HepG2 (cell line): ENCODE results near the gene ARHGEF4. TPM values are rescaled to one million over a fixed set of nuclear protein-coding genes. Genes with fewer than 3 reads are reported as not detected.
A peak's percentile ranks its signal among the peaks of the same experiment; 100 is the strongest.

Experiments
- ATAC-seq: fragments of 200-7000 bp; cut with Tn5 transposase; 3 replicates; pipeline ENCODE4 v1.9.1; 2020; ENCODE audit warnings: mild to moderate bottlenecking, moderate library complexity
- BruUV-seq: library from RNA; stranded (reverse); fragments of 400-500 nt; replicated peaks from 2 replicates; lab custom pipeline; 2021; lab: Mats Ljungman, UMichigan
- CTCF ChIA-PET: fragments of 300-600 bp; formaldehyde crosslinking; extraction: SDS; loops from one replicate; lab custom pipeline; 2021; ENCODE audit warnings: low total read pairs, inconsistent platforms, low intra/inter-chr PET ratio; lab: Yijun Ruan, JAX
- POLR2A ChIA-PET: fragments of 350-600 bp; sonication (Branson Sonifier 250); formaldehyde crosslinking; loops from one replicate; lab custom pipeline; 2020; ENCODE audit warnings: antibody characterized with exemption, inconsistent platforms; lab: Yijun Ruan, JAX
- DNase-seq: peaks from one replicate; pipeline ENCODE4 v3.0.0-alpha.2; 2015; ENCODE audit warnings: low spot score
- FAIRE-seq: peaks from 3 replicates; lab custom pipeline; 2011; peaks lifted over from hg19 to GRCh38; lab: Jason Lieb, UNC
- H2AFZ ChIP-seq: one replicate; pipeline ENCODE4 v1.6.1; 2011; ENCODE audit warnings: low read length, inconsistent platforms
- H3K27ac ChIP-seq: fragments of 300-600 bp; 3 replicates; pipeline ENCODE4 v1.8.0; 2011; ENCODE audit warnings: mixed run types, mild to moderate bottlenecking, mixed read lengths, low read length, inconsistent platforms; ENCODE audit not compliant: insufficient read depth; ENCODE audit errors: extremely low read length
- H3K27me3 ChIP-seq, 2 experiments: fragments of 200-600 bp in 1 of 2; 2 replicates in 1 of 2; 3 replicates in 1 of 2; pipeline versions ENCODE4 v1.6.0 to v1.8.0; 2011; ENCODE audit warnings: low read length in 2 of 2, mild to moderate bottlenecking in 2 of 2, moderate library complexity in 2 of 2, inconsistent platforms in 1 of 2; ENCODE audit not compliant: insufficient read depth in 2 of 2, control insufficient read depth in 1 of 2
- H3K36me3 ChIP-seq, 2 experiments: fragments of 200-600 bp in 1 of 2; replicated peaks in 1 of 2; 2 replicates in 1 of 2; 3 replicates in 1 of 2; pipeline versions ENCODE4 v1.5.1 to v1.8.0; 2011; ENCODE audit warnings: low read length in 2 of 2, inconsistent platforms in 1 of 2; ENCODE audit not compliant: insufficient read depth in 2 of 2, control insufficient read depth in 1 of 2
- H3K4me1 ChIP-seq: 2 replicates; pipeline ENCODE4 v1.5.1; 2012; ENCODE audit warnings: low read length, inconsistent platforms; ENCODE audit not compliant: insufficient read depth
- H3K4me2 ChIP-seq: 2 replicates; pipeline ENCODE4 v1.6.0; 2011; ENCODE audit warnings: low read depth, low read length, inconsistent platforms
- H3K4me3 ChIP-seq, 3 experiments: fragments of 200-600 bp in 1 of 3; sonication (generic), shearing (Covaris generic) in 1 of 3; replicated peaks in 1 of 3; 2 replicates each; pipeline ENCODE4 v1.5.1; 2011 to 2016; ENCODE audit warnings: low read length in 3 of 3, inconsistent platforms in 2 of 3, low read depth in 2 of 3, mild to moderate bottlenecking in 2 of 3, control low read depth in 1 of 3, mixed read lengths in 1 of 3; ENCODE audit not compliant: insufficient read depth in 1 of 3
- H3K79me2 ChIP-seq: one replicate; pipeline ENCODE4 v1.6.1; 2011; ENCODE audit warnings: low read length, inconsistent platforms; ENCODE audit not compliant: insufficient read depth
- H3K9ac ChIP-seq: 2 replicates; pipeline ENCODE4 v1.6.0; 2011; ENCODE audit warnings: mild to moderate bottlenecking, low read depth, low read length, inconsistent platforms; ENCODE audit not compliant: insufficient read depth
- H3K9me3 ChIP-seq: 2 replicates; pipeline ENCODE4 v1.5.1; 2012; ENCODE audit warnings: mild to moderate bottlenecking, low read length
- H4K20me1 ChIP-seq: 2 replicates; pipeline ENCODE4 v1.6.0; 2011; ENCODE audit warnings: inconsistent platforms, mild to moderate bottlenecking, low read length, moderate library complexity; ENCODE audit not compliant: insufficient read depth
- ATF7 ChIP-seq, 2 experiments: fragments of 450-650 bp in 1 of 2; sonication (generic) in 1 of 2; formaldehyde crosslinking in 1 of 2; IDR thresholded peaks; 2 replicates each; pipeline versions ENCODE4 v1.4.0 to v1.6.1; 2016 to 2020; ENCODE audit warnings: antibody characterized with exemption in 1 of 2, mild to moderate bottlenecking in 1 of 2, missing genetic modification reagents in 1 of 2
- CREB1 ChIP-seq, 2 experiments: fragments of 450-650 bp in 1 of 2; IDR thresholded peaks; 2 replicates each; pipeline ENCODE4 v1.6.1; 2016 to 2017; ENCODE audit warnings: control low read depth in 1 of 2, mild to moderate bottlenecking in 1 of 2, missing compliant biosample characterization in 1 of 2, missing genetic modification characterization in 1 of 2
- POLR2A ChIP-seq, 2 experiments: IDR thresholded peaks; 2 replicates each; pipeline ENCODE4 v1.6.1; 2011; ENCODE audit warnings: low read depth in 2 of 2, low read length in 2 of 2, mild to moderate bottlenecking in 1 of 2, moderate library complexity in 1 of 2; ENCODE audit not compliant: insufficient read depth in 1 of 2
- POLR2AphosphoS2 ChIP-seq: IDR thresholded peaks from 2 replicates; pipeline ENCODE4 v1.6.1; 2011; ENCODE audit warnings: low read depth, low read length, improper control_type of control experiment
- SIX1 ChIP-seq: sonication (generic); formaldehyde crosslinking; IDR thresholded peaks from 2 replicates; pipeline ENCODE4 v1.4.0; 2020; ENCODE audit warnings: missing genetic modification reagents, borderline replicate concordance
- ZFX ChIP-seq: sonication (generic); formaldehyde crosslinking; IDR thresholded peaks from 2 replicates; pipeline ENCODE4 v1.4.0; 2020; ENCODE audit warnings: mild to moderate bottlenecking, low read depth, missing genetic modification reagents, moderate library complexity
- ZNF619 ChIP-seq: sonication (generic); formaldehyde crosslinking; IDR thresholded peaks from 2 replicates; pipeline ENCODE4 v1.4.0; 2020; ENCODE audit warnings: mild to moderate bottlenecking, missing genetic modification reagents
- WGBS: methylation state at CpG from one replicate; pipeline ENCODE4 v1.1.6; 2017; ENCODE audit warnings: low lambda C conversion rate; 5-methylcytosine and 5-hydroxymethylcytosine counted together
- in situ Hi-C: cut with HindIII; loops from 2 replicates; pipeline ENCODE4 v1.10.0; 2017; ENCODE audit warnings: low pct_unique_long_range_greater_than_20kb; ENCODE audit not compliant: extremely low pct_ligation_motif_present
- intact Hi-C: fragments of 100-400 bp; cut with micrococcal nuclease; formaldehyde crosslinking; loops from one replicate; pipeline ENCODE4 v1.10.0; 2022; ENCODE audit not compliant: unreplicated experiment
- polyA plus RNA-seq, 8 experiments: library from polyadenylated mRNA; depleted of rRNA in 3 of 8; stranded (reverse) in 7 of 8; unstranded in 1 of 8; fragments of >200 nt; fragmentation: Illumina TruSeq in 4 of 8; extraction: Trizol in 4 of 8; gene quantifications; 2 replicates each; pipeline versions ENCODE4 v1.2.1 to v1.2.3, GENCODE V29; 2011 to 2016; ENCODE audit warnings: low read depth in 4 of 8, missing spikeins in 1 of 8, mixed read lengths in 1 of 8; ENCODE audit not compliant: insufficient read depth in 1 of 8
- total RNA-seq, 5 experiments: library from RNA; depleted of rRNA; stranded (reverse); fragments of >200 nt; fragmentation: Illumina TruSeq; extraction: Trizol; gene quantifications; 2 replicates each; pipeline ENCODE4 v1.2.3, GENCODE V29; 2016; ENCODE audit warnings: low read depth in 1 of 5
- TF ChIP-seq, protein P1 (sequence below): sonication (generic); formaldehyde crosslinking; IDR thresholded peaks from 2 replicates; pipeline ENCODE4 v1.4.0; 2020; ENCODE audit warnings: missing genetic modification reagents
- TF ChIP-seq, protein P2 (sequence below): sonication (generic); formaldehyde crosslinking; IDR thresholded peaks from 2 replicates; pipeline ENCODE4 v1.4.0; 2020; ENCODE audit warnings: missing genetic modification reagents, borderline replicate concordance

The ARHGEF4 gene
- total and polyA plus RNA-seq, 2 of the 13 experiments (the other 11 are each of a cell fraction or from before 2014, with no cell fraction given): 0.11 to 0.13 TPM

DNA sequence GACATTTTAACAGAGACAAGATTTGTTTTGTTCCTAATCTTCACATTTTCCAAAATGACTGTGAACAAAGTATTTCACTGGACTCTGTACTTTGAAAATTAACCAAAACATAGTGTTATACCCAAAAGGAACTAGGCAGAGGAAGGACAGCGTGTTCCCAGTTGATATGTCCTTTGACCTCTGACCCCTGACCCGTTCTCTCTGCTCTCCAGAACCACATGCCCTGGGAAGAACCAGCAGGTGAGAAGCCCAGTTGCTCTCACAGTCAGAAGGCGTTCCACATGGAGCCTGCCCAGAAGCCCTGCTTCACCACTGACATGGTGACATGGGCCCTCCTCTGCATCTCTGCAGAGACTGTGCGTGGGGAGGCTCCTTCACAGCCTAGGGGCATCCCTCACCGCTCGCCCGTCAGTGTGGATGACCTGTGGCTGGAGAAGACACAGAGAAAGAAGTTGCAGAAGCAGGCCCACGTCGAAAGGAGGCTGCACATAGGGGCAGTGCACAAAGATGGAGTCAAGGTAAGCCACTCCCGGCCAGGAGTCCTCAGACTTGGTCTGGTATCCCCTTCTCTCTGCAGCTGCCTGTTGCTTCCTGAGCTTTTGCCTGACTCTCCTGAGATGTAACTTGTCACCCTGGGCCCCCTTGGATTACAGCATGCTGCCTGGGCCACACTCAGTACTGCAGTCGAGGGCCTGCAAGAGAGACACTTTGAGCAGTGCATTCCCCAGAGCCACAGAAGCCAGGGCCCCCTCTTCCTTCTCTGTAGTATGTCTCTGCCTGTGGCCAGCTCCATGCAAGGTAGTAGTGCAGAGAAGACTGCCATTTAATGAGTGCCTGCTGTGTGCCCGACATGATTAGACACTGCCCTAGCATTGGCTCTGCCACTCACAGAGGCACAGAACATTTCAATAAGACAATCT, 94.3 kb downstream of the ARHGEF4 start:
- Histone ChIP-seq H3K4me2 (no peak overlapping the region), H4K20me1 (no peaks in the 10 kb centered on the region), H3K27me3 (peaks cover 0 to 14% of the 10 kb centered on the region in 2 experiments; a peak in 3 of 5 replicates), H2AFZ (no peak overlapping the region), H3K79me2 (no peaks in the 10 kb centered on the region), H3K27ac (no peak overlapping the region), H3K4me1 (no peaks in the 10 kb centered on the region), H3K36me3 (no peaks in the 10 kb centered on the region), H3K9ac (no peak overlapping the region), H3K4me3 (no peak overlapping the region), H3K9me3 (no peaks in the 10 kb centered on the region)
- no peak for TF ChIP-seq SIX1
- CTCF ChIA-PET: no interaction called here
- 23% methylated on average over 8 of the region's 12 CpGs for WGBS
- FAIRE-seq (no peak), ATAC-seq (no peak), DNase-seq (no peak)
- intact Hi-C loops (no loop called here), in situ Hi-C loops (no loop called here)
- POLR2A ChIA-PET: no interaction called here
- no TSS peak for BruUV-seq

DNA sequence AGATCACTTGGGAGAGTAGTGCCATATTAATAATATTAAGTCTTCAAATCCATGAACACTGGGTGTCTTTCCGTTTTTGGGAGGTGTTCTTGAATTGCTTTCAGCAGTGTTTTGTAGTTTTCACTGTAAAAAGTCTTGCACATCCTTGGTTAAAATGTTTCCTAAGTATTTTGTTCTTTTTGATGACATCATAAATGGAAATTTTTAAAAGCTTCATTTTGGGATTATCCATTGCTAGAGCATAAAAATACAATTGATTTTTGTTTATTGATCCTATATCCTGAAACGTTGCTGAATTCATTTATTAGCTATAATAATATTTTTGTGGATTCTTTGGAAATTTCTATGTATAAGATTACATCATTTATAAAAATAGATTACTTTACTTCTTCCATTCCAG, 96.8 kb downstream of the ARHGEF4 start:
- 0% methylated on average over 2 of the region's 2 CpGs for WGBS
- Histone ChIP-seq H3K4me3 (no peak overlapping the region), H3K79me2 (no peaks in the 10 kb centered on the region), H4K20me1 (no peaks in the 10 kb centered on the region), H3K27ac (no peak overlapping the region), H3K4me1 (no peaks in the 10 kb centered on the region), H3K27me3 (peaks cover 0 to under 1% of the 10 kb centered on the region in 2 experiments; a peak in 2 of 5 replicates), H2AFZ (no peak overlapping the region), H3K36me3 (no peaks in the 10 kb centered on the region), H3K4me2 (no peak overlapping the region), H3K9ac (no peak overlapping the region), H3K9me3 (0 out of 2 replicates have a peak, but pooled peaks cover 5% of the 10 kb centered on the region)
- FAIRE-seq (no peak), ATAC-seq (no peak), DNase-seq (no peak)
- in situ Hi-C loops (no loop called here), intact Hi-C loops (no loop called here)
- POLR2A ChIA-PET: no interaction called here
- TF ChIP-seq, protein P1, sequence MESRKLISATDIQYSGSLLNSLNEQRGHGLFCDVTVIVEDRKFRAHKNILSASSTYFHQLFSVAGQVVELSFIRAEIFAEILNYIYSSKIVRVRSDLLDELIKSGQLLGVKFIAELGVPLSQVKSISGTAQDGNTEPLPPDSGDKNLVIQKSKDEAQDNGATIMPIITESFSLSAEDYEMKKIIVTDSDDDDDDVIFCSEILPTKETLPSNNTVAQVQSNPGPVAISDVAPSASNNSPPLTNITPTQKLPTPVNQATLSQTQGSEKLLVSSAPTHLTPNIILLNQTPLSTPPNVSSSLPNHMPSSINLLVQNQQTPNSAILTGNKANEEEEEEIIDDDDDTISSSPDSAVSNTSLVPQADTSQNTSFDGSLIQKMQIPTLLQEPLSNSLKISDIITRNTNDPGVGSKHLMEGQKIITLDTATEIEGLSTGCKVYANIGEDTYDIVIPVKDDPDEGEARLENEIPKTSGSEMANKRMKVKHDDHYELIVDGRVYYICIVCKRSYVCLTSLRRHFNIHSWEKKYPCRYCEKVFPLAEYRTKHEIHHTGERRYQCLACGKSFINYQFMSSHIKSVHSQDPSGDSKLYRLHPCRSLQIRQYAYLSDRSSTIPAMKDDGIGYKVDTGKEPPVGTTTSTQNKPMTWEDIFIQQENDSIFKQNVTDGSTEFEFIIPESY (CRISPR knock-in tag): no peak
- TF ChIP-seq POLR2A (IDR thresholded peaks at IDR 0.05; ENCODE audit: insufficient read depth in 1 of 2, low read depth in 2 of 2, low read length in 2 of 2): no peak
- TF ChIP-seq ATF7 (IDR thresholded peaks at IDR 0.05): peak; percentile 92
- TF ChIP-seq ATF7 (CRISPR knock-in tag; IDR thresholded peaks at IDR 0.05): no peak
- TF ChIP-seq ZFX (CRISPR knock-in tag): no peak
- TF ChIP-seq ZNF619 (CRISPR knock-in tag): no peak
- TF ChIP-seq CREB1 (IDR thresholded peaks at IDR 0.05): peak; percentile 44
- TF ChIP-seq CREB1 (CRISPR knock-in tag; IDR thresholded peaks at IDR 0.05): no peak
- TF ChIP-seq, protein P2, sequence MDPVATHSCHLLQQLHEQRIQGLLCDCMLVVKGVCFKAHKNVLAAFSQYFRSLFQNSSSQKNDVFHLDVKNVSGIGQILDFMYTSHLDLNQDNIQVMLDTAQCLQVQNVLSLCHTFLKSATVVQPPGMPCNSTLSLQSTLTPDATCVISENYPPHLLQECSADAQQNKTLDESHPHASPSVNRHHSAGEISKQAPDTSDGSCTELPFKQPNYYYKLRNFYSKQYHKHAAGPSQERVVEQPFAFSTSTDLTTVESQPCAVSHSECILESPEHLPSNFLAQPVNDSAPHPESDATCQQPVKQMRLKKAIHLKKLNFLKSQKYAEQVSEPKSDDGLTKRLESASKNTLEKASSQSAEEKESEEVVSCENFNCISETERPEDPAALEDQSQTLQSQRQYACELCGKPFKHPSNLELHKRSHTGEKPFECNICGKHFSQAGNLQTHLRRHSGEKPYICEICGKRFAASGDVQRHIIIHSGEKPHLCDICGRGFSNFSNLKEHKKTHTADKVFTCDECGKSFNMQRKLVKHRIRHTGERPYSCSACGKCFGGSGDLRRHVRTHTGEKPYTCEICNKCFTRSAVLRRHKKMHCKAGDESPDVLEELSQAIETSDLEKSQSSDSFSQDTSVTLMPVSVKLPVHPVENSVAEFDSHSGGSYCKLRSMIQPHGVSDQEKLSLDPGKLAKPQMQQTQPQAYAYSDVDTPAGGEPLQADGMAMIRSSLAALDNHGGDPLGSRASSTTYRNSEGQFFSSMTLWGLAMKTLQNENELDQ (CRISPR knock-in tag): no peak
- TF ChIP-seq POLR2AphosphoS2: no peak
- CTCF ChIA-PET: no interaction called here
- no TSS peak for BruUV-seq
